HCT116 (cell line): ENCODE measurements around the gene CBLIF.

Experiments
- CTCF ChIP-seq, 3 experiments: fragments of 200-600 bp in 1 of 3; sonication (generic) in 1 of 3; IDR thresholded peaks in 2 of 3; conservative IDR thresholded peaks in 1 of 3; 2 replicates each; pipeline ENCODE4 v1.5.1; 2012 to 2017; ENCODE audit warnings: low read depth in 2 of 3, low read length in 2 of 3, antibody characterized with exemption in 1 of 3, borderline replicate concordance in 1 of 3, control low read depth in 1 of 3, mild to moderate bottlenecking in 1 of 3, mixed read lengths in 1 of 3, mixed run types in 1 of 3, moderate library complexity in 1 of 3; ENCODE audit not compliant: insufficient read depth in 1 of 3
- RAD21 ChIP-seq: IDR thresholded peaks from 2 replicates; pipeline ENCODE4 v1.6.1; 2012; ENCODE audit warnings: low read depth, mild to moderate bottlenecking

- TF ChIP-seq RAD21 (no peak), CTCF (IDR thresholded peaks at IDR 0.05 in 2 of 3, conservative IDR thresholded peaks at IDR 0.05 in 1 of 3; ENCODE audit: borderline replicate concordance in 1 of 3, insufficient read depth in 1 of 3, low read depth in 2 of 3, low read length in 2 of 3) (no peak)
These were observed at the start of gene CBLIF for GRCh38 chr11:59845399-59845798.
